ENCODE measurements around the gene MORC2.

Gene MORC2

GRCh38 chr22:30941363-30941740 is 27.2 kb downstream of the MORC2 start:
- H3K4me1 ChIP-seq = no peaks in the 10 kb centered on the region
- DNase-seq = no peak
- TF ChIP-seq CTCF (IDR thresholded peaks at IDR 0.05; ENCODE audit: low read depth, low read length) = no peak
- H3K9me3 ChIP-seq = no peaks in the 10 kb centered on the region
- H3K27me3 ChIP-seq = no peaks in the 10 kb centered on the region; the same call in 1 of the 2 replicates
- no peak overlapping the region for H3K4me3 ChIP-seq (ENCODE audit: low read depth, low read length)
- H3K36me3 ChIP-seq = peaks cover 97% of the 10 kb centered on the region

GRCh38 chr22:30940685-30941362 is 27.8 kb downstream of the MORC2 start:
- H3K36me3 ChIP-seq = peaks cover 97% of the 10 kb centered on the region
- no peaks in the 10 kb centered on the region for H3K4me1 ChIP-seq
- no peaks in the 10 kb centered on the region for H3K9me3 ChIP-seq
- TF ChIP-seq CTCF (IDR thresholded peaks at IDR 0.05; ENCODE audit: low read depth, low read length) = no peak
- no peak overlapping the region for H3K4me3 ChIP-seq (ENCODE audit: low read depth, low read length)
- DNase-seq = no peak
- no peaks in the 10 kb centered on the region; the same call in 1 of the 2 replicates for H3K27me3 ChIP-seq

DNA sequence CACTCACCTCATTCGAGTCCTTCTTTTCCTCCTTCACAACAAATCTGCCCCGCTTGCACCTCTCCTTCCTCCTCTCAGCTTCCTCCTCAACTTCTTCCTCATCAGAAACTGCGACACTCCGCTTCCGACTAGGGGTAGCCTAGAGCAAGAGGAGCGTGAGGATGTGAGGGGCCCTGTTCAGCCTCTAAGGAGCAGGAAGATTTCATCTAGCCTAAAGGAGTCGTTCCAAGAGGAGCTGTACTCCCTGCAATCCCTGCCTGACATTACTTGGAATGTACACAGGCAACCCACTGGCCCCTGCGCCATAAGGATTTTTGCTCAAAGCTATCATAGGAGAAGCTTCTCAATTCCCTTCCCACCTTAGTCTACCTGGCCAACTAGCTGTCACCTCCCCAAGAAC is 34.5 kb downstream of the MORC2 start:
- peaks cover 98% of the 10 kb centered on the region for H3K36me3 ChIP-seq
- H3K9me3 ChIP-seq = no peaks in the 10 kb centered on the region
- no peak for TF ChIP-seq CTCF (IDR thresholded peaks at IDR 0.05; ENCODE audit: low read depth, low read length)
- no peak for DNase-seq
- H3K4me3 ChIP-seq (ENCODE audit: low read depth, low read length) = no peak overlapping the region
- H3K4me1 ChIP-seq = no peaks in the 10 kb centered on the region
- H3K27me3 ChIP-seq = no peaks in the 10 kb centered on the region

- Histone ChIP-seq H3K9me3 (no peaks in the 10 kb centered on the region), H3K4me1 (no peaks in the 10 kb centered on the region), H3K4me3 (ENCODE audit: low read depth, low read length) (no peak overlapping the region), H3K27me3 (no peaks in the 10 kb centered on the region), H3K36me3 (peaks cover 98% of the 10 kb centered on the region)
- TF ChIP-seq CTCF (IDR thresholded peaks at IDR 0.05; ENCODE audit: low read depth, low read length) = no peak
- no peak for DNase-seq
These were observed 35.1 kb downstream of the MORC2 start for GRCh38 chr22:30933457-30933856.

- no peak for TF ChIP-seq CTCF (IDR thresholded peaks at IDR 0.05; ENCODE audit: low read depth, low read length)
- peaks cover 98% of the 10 kb centered on the region for H3K36me3 ChIP-seq
- H3K27me3 ChIP-seq = no peaks in the 10 kb centered on the region
- H3K4me3 ChIP-seq (ENCODE audit: low read depth, low read length) = no peak overlapping the region
- no peaks in the 10 kb centered on the region for H3K9me3 ChIP-seq
- DNase-seq = no peak
- no peaks in the 10 kb centered on the region for H3K4me1 ChIP-seq
These were observed 35.9 kb downstream of the MORC2 start for GRCh38 chr22:30932661-30933060.

- no peak for DNase-seq
- Histone ChIP-seq H3K4me3 (ENCODE audit: low read depth, low read length) (no peak overlapping the region), H3K36me3 (peaks cover 98% of the 10 kb centered on the region), H3K27me3 (no peaks in the 10 kb centered on the region), H3K9me3 (no peaks in the 10 kb centered on the region), H3K4me1 (no peaks in the 10 kb centered on the region)
- no peak for TF ChIP-seq CTCF (IDR thresholded peaks at IDR 0.05; ENCODE audit: low read depth, low read length)
These were observed 36.9 kb downstream of the MORC2 start for GRCh38 chr22:30931541-30932300.

Data from BE2C (cell line).